ENCODE results near the gene PLXNA4.

- TF ChIP-seq, protein P1, sequence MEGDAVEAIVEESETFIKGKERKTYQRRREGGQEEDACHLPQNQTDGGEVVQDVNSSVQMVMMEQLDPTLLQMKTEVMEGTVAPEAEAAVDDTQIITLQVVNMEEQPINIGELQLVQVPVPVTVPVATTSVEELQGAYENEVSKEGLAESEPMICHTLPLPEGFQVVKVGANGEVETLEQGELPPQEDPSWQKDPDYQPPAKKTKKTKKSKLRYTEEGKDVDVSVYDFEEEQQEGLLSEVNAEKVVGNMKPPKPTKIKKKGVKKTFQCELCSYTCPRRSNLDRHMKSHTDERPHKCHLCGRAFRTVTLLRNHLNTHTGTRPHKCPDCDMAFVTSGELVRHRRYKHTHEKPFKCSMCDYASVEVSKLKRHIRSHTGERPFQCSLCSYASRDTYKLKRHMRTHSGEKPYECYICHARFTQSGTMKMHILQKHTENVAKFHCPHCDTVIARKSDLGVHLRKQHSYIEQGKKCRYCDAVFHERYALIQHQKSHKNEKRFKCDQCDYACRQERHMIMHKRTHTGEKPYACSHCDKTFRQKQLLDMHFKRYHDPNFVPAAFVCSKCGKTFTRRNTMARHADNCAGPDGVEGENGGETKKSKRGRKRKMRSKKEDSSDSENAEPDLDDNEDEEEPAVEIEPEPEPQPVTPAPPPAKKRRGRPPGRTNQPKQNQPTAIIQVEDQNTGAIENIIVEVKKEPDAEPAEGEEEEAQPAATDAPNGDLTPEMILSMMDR (conservative IDR thresholded peaks at IDR 0.05) = no peak
- no peak for TF ChIP-seq EZH2 (IDR thresholded peaks at IDR 0.05; ENCODE audit: low read depth)
Observed at GRCh38 chr7:132125096-132125495, 451.2 kb downstream of the PLXNA4 start.

Measured in PC-9 (cell line).